GM12878 (cell line): ENCODE results near the gene ZMYM3. TPM values are rescaled to one million over a fixed set of nuclear protein-coding genes. Genes with fewer than 3 reads are reported as not detected.

Experiments used
- BRCA1 ChIP-seq: IDR thresholded peaks from 2 replicates; pipeline ENCODE4 v1.6.1; 2011; ENCODE audit warnings: low read depth, low read length, improper control_type of control experiment
- CBX3 ChIP-seq: fragments of 200-600 bp; sonication (generic); IDR thresholded peaks from 2 replicates; pipeline ENCODE4 v1.6.1; 2016; ENCODE audit warnings: low read depth, borderline replicate concordance
- IKZF1 ChIP-seq: fragments of 450-650 bp; conservative IDR thresholded peaks from 2 replicates; pipeline ENCODE4 v1.6.1; 2017; ENCODE audit warnings: antibody characterized with exemption, mild to moderate bottlenecking
- JUND ChIP-seq: IDR thresholded peaks from 2 replicates; pipeline ENCODE4 v1.6.1; 2012; ENCODE audit warnings: low read depth, mild to moderate bottlenecking, low read length, improper control_type of control experiment, moderate library complexity
- NBN ChIP-seq: fragments of 450-650 bp; IDR thresholded peaks from 2 replicates; pipeline ENCODE4 v1.6.1; 2016
- POLR2A ChIP-seq: IDR thresholded peaks from 2 replicates; pipeline ENCODE4 v1.6.1; 2011; ENCODE audit warnings: low read depth, mild to moderate bottlenecking, low read length
- REST ChIP-seq: IDR thresholded peaks from 2 replicates; pipeline ENCODE4 v1.6.1; 2012; ENCODE audit warnings: mild to moderate bottlenecking, low read depth, low read length
- SP1 ChIP-seq: IDR thresholded peaks from one replicate; pipeline ENCODE4 v1.6.1; 2011; ENCODE audit warnings: low read depth, low read length
- SREBF2 ChIP-seq: IDR thresholded peaks from 2 replicates; pipeline ENCODE4 v1.6.1; 2012; ENCODE audit warnings: mild to moderate bottlenecking, low read length
- SRF ChIP-seq, 2 experiments: IDR thresholded peaks; 2 replicates each; pipeline ENCODE4 v1.6.1; 2011; ENCODE audit warnings: low read depth in 2 of 2, low read length in 2 of 2, mild to moderate bottlenecking in 1 of 2, moderate library complexity in 1 of 2
- TCF12 ChIP-seq: IDR thresholded peaks from 2 replicates; pipeline ENCODE4 v1.6.1; 2011; ENCODE audit warnings: low read depth, mild to moderate bottlenecking, low read length
- ZNF207 ChIP-seq: fragments of 450-650 bp; IDR thresholded peaks from 2 replicates; pipeline ENCODE4 v1.6.1; 2014; ENCODE audit warnings: antibody characterized with exemption, mild to moderate bottlenecking, borderline replicate concordance
- polyA plus RNA-seq, 11 experiments: library from polyadenylated mRNA; depleted of rRNA in 4 of 11; unstranded in 6 of 11; stranded (reverse) in 5 of 11; fragments of >200 nt; fragmentation: Nextera tagmentation in 4 of 11; fragmentation: Illumina TruSeq in 1 of 11; extraction: Ambion mirVana in 4 of 11; extraction: Trizol in 1 of 11; gene quantifications; 1 replicate in 1 of 11; 2 replicates in 10 of 11; pipeline versions ENCODE4 v1.2.1 to v1.2.3, GENCODE V29; 2011 to 2016; ENCODE audit warnings: inconsistent platforms in 2 of 11, missing spikeins in 2 of 11, low read depth in 1 of 11
- total RNA-seq, 4 experiments: library from RNA; depleted of rRNA in 3 of 4; stranded (reverse); fragments of >200 nt in 3 of 4; fragmentation: Illumina TruSeq in 1 of 4; extraction: Trizol in 1 of 4; gene quantifications; 2 replicates each; pipeline versions ENCODE4 v1.2.1 to v1.2.3, GENCODE V29; 2013 to 2021
- TF ChIP-seq, protein P1 (sequence below): fragments of 450-650 bp; IDR thresholded peaks from 2 replicates; pipeline ENCODE4 v1.6.1; 2017; ENCODE audit warnings: low read depth, mild to moderate bottlenecking, moderate library complexity
- TF ChIP-seq, protein P2 (sequence below): fragments of 450-650 bp; IDR thresholded peaks from 2 replicates; pipeline ENCODE4 v1.6.1; 2018; ENCODE audit warnings: borderline replicate concordance, mild to moderate bottlenecking; ENCODE audit not compliant: partially characterized antibody
- TF ChIP-seq, protein P3 (sequence below): fragments of 450-650 bp; IDR thresholded peaks from 2 replicates; pipeline ENCODE4 v1.6.1; 2017; ENCODE audit warnings: mild to moderate bottlenecking, low read depth, inconsistent platforms; ENCODE audit not compliant: poor library complexity, severe bottlenecking

Gene ZMYM3
- total and polyA plus RNA-seq, 10 of the 15 experiments (the other 5 are each of a cell fraction or from before 2014, with no cell fraction given) = 2.3 to 28.1 (median 12.3) TPM

DNA sequence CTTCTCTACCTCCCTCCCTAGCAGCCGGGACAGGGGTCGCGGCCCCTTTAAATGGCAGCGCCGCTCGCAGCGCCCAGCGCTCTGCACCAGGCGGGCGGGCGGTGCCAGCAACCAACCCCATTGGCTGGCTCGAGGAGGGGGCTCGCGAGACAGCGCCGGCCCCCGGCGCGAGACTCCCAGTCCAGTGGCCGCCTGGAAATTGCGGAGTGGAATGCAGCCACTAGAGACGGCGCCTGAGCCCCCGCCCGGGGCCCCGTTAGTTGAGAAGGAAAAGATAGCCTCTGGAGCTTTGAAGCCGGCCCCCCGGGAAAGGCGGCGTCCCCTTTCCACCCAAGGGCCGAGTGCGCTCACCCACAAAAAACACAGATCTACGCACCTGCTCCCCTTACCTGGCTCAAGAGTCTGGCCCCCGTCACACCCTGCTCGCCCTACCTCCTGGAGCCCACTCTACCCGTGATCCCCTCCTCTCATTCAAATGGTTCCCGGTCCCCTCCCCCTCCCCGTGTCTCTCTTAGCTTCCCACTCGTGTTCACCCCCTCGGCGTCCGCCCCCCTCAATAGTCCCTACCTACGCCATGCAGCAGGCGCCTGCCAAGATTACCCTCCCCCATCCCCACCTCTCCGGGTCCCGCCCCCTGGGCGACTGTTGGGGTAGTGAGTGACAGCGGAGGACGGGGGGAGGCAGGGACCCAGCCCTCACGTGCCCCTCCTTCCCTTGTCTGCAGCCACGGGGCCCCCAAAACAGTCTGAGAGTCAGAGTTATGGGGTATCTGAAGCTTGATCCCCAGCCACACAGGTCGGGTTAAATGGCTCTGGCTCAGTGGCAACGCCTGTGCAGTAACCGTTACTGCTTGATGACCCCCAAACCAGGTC lies at the start of gene ZMYM3 (continued):
- TF ChIP-seq TCF12 (0 out of 2 replicates have a peak, but pooled peaks have one; percentile 16), ZNF207 (peak; percentile 65; the same call in 1 of the 2 replicates), CBX3 (no peak), BRCA1 (peak; percentile 86), IKZF1 (0 out of 2 replicates have a peak, but pooled peaks have one; percentile 28), POLR2A (peak; percentile 69), SP1 (peak; percentile 74), NBN (peak; percentile 36; the same call in 1 of the 2 replicates), JUND (no peak), REST (no peak), SREBF2 (no peak), SRF (IDR thresholded peaks at IDR 0.05; ENCODE audit: low read depth in 2 of 2, low read length in 2 of 2) (no peak)
- TF ChIP-seq, protein P1, sequence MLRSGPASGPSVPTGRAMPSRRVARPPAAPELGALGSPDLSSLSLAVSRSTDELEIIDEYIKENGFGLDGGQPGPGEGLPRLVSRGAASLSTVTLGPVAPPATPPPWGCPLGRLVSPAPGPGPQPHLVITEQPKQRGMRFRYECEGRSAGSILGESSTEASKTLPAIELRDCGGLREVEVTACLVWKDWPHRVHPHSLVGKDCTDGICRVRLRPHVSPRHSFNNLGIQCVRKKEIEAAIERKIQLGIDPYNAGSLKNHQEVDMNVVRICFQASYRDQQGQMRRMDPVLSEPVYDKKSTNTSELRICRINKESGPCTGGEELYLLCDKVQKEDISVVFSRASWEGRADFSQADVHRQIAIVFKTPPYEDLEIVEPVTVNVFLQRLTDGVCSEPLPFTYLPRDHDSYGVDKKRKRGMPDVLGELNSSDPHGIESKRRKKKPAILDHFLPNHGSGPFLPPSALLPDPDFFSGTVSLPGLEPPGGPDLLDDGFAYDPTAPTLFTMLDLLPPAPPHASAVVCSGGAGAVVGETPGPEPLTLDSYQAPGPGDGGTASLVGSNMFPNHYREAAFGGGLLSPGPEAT = peak; percentile 91
- TF ChIP-seq, protein P2, sequence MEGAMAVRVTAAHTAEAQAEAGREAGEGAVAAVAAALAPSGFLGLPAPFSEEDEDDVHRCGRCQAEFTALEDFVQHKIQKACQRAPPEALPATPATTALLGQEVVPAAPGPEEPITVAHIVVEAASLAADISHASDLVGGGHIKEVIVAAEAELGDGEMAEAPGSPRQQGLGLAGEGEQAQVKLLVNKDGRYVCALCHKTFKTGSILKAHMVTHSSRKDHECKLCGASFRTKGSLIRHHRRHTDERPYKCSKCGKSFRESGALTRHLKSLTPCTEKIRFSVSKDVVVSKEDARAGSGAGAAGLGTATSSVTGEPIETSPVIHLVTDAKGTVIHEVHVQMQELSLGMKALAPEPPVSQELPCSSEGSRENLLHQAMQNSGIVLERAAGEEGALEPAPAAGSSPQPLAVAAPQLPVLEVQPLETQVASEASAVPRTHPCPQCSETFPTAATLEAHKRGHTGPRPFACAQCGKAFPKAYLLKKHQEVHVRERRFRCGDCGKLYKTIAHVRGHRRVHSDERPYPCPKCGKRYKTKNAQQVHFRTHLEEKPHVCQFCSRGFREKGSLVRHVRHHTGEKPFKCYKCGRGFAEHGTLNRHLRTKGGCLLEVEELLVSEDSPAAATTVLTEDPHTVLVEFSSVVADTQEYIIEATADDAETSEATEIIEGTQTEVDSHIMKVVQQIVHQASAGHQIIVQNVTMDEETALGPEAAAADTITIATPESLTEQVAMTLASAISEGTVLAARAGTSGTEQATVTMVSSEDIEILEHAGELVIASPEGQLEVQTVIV = peak; percentile 51
- TF ChIP-seq, protein P3, sequence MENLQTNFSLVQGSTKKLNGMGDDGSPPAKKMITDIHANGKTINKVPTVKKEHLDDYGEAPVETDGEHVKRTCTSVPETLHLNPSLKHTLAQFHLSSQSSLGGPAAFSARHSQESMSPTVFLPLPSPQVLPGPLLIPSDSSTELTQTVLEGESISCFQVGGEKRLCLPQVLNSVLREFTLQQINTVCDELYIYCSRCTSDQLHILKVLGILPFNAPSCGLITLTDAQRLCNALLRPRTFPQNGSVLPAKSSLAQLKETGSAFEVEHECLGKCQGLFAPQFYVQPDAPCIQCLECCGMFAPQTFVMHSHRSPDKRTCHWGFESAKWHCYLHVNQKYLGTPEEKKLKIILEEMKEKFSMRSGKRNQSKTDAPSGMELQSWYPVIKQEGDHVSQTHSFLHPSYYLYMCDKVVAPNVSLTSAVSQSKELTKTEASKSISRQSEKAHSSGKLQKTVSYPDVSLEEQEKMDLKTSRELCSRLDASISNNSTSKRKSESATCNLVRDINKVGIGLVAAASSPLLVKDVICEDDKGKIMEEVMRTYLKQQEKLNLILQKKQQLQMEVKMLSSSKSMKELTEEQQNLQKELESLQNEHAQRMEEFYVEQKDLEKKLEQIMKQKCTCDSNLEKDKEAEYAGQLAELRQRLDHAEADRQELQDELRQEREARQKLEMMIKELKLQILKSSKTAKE = peak; percentile 2
- TF ChIP-seq, all 136 proteins: peak for 18
